ENCODE results near the gene VSTM2L.

DNA sequence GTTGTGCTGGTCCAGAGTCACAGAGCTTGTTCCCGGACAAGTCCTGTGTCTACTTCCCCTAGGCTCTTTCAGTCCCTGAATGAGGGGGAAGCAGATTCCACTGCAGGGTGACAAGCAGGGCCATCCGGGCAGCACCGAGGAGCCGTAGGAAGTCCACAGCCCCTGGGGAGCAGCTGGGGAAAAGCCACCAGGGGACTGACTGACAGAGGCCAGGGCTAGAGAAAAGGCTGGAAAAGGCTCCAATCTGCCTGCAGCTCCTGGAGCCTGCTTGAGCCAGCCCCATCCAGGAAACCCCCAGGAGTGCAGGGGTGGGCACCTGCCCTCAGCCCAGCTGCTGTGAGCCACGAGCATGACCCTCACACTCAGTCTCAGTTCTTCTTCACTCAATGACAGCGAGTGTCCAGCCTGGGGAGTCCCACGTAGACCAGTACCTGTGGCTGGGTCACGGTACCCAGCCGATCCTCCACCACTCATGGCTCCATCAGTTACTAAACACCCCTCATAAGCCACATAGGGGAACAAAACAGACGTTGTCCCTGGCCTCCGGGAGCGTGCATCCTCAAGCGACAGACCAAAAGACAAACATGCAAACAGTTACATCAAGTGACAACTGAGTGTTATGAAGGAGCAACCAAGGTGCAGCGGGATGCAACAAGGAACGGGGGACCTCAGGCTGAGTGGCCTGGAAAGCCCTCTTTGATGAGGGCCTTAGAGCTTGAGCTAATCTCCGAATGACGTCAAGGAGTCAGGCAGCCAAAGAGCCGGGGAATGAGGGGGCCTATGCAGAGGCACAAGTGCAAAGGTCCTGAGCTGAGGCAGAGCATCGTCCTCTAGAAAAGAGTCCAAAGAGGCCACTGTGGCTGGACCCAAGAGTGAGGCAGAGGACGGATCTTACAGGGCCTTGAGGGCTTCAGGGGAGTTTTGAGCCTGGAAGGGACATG is 24.8 kb upstream of the VSTM2L start:
- TF ChIP-seq, protein P1, sequence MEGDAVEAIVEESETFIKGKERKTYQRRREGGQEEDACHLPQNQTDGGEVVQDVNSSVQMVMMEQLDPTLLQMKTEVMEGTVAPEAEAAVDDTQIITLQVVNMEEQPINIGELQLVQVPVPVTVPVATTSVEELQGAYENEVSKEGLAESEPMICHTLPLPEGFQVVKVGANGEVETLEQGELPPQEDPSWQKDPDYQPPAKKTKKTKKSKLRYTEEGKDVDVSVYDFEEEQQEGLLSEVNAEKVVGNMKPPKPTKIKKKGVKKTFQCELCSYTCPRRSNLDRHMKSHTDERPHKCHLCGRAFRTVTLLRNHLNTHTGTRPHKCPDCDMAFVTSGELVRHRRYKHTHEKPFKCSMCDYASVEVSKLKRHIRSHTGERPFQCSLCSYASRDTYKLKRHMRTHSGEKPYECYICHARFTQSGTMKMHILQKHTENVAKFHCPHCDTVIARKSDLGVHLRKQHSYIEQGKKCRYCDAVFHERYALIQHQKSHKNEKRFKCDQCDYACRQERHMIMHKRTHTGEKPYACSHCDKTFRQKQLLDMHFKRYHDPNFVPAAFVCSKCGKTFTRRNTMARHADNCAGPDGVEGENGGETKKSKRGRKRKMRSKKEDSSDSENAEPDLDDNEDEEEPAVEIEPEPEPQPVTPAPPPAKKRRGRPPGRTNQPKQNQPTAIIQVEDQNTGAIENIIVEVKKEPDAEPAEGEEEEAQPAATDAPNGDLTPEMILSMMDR (IDR thresholded peaks at IDR 0.05): no peak
- no peak for TF ChIP-seq POLR2A (IDR thresholded peaks at IDR 0.05)

Data from body of pancreas (tissue), 4 donors.